Endothelial cell of umbilical vein (primary cell): ENCODE data around the gene CMTM2.

Experiments used
- CTCF ChIP-seq, 2 donors: IDR thresholded peaks; 1 replicate in 1 of 2; 2 replicates in 1 of 2; pipeline ENCODE4 v1.5.1; 2011; ENCODE audit warnings: low read length in 2 of 2, mild to moderate bottlenecking in 2 of 2, moderate library complexity in 2 of 2, control low read depth in 1 of 2, inconsistent platforms in 1 of 2, low read depth in 1 of 2; ENCODE audit not compliant: insufficient read depth in 1 of 2; ENCODE audit errors: extremely low read depth in 1 of 2
- FOS ChIP-seq: IDR thresholded peaks from 2 replicates; pipeline ENCODE4 v1.6.1; 2011; ENCODE audit warnings: mild to moderate bottlenecking, low read length, moderate library complexity, borderline replicate concordance; ENCODE audit not compliant: insufficient read depth
- POLR2A ChIP-seq: IDR thresholded peaks from 2 replicates; pipeline ENCODE4 v1.6.1; 2012; ENCODE audit warnings: low read depth, mild to moderate bottlenecking, control low read depth, low read length
- POLR2AphosphoS5 ChIP-seq: IDR thresholded peaks from 2 replicates; pipeline ENCODE4 v1.6.1; 2012; ENCODE audit warnings: low read depth, mild to moderate bottlenecking, control low read depth, low read length, moderate library complexity; ENCODE audit not compliant: insufficient read depth

DNA sequence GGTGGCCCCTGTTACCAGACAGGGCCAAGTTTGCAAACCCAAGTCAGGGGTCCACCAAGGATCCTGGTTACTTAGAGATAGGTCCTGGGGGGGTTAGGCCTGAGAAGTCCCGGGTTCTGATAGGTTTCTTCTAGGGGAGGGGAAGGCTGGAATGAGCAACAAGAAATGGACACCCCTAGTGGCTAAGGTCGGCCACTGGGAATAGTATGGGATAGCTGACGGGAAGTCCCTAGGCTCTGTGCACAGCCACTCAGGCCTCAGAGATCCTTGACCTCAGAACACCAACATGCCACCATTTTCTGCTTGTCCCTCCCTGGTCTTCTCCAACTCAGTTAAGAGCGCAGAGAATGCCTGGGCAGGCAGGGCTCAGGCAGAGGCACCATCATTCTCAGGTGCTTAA lies 42.7 kb upstream of the CMTM2 start:
- no peak for TF ChIP-seq CTCF (IDR thresholded peaks at IDR 0.05; ENCODE audit: extremely low read depth in 1 of 2, insufficient read depth in 1 of 2, low read depth in 1 of 2, low read length in 2 of 2)
- no peak for TF ChIP-seq POLR2A
- TF ChIP-seq POLR2AphosphoS5: no peak
- no peak for TF ChIP-seq FOS
